GM06990 (cell line): ENCODE data around the gene TBC1D17.
A peak's percentile ranks its signal among the peaks of the same experiment; 100 is the strongest.

Source experiments
- DNase-seq: peaks from one replicate; pipeline ENCODE4 v3.0.0-alpha.2; 2011; ENCODE audit not compliant: insufficient read length; ENCODE audit errors: extremely low read depth
- H3K27me3 ChIP-seq: replicated peaks from 2 replicates; pipeline ENCODE4 v1.6.0; 2011; ENCODE audit warnings: low read length; ENCODE audit not compliant: control insufficient read depth, insufficient read depth
- H3K36me3 ChIP-seq: 2 replicates; pipeline ENCODE4 v1.5.1; 2011; ENCODE audit warnings: low read length; ENCODE audit not compliant: control insufficient read depth, insufficient read depth
- H3K4me3 ChIP-seq: replicated peaks from 2 replicates; pipeline ENCODE4 v1.5.1; 2011; ENCODE audit warnings: low read depth, mild to moderate bottlenecking, control low read depth, low read length
- TF ChIP-seq, protein P1 (sequence below): IDR thresholded peaks from 2 replicates; pipeline ENCODE4 v1.5.1; 2011; ENCODE audit warnings: low read length, control low read depth, mild to moderate bottlenecking, inconsistent platforms; ENCODE audit not compliant: insufficient read depth, poor library complexity, severe bottlenecking

The TBC1D17 gene

GRCh38 chr19:49878744-49879070, 1.2 kb downstream of the TBC1D17 start:
- DNase-seq = no peak
- Histone ChIP-seq H3K4me3 (peak overlapping the region; percentile 98), H3K27me3 (no peaks in the 10 kb centered on the region), H3K36me3 (peaks cover 34% of the 10 kb centered on the region)
- TF ChIP-seq, protein P1, sequence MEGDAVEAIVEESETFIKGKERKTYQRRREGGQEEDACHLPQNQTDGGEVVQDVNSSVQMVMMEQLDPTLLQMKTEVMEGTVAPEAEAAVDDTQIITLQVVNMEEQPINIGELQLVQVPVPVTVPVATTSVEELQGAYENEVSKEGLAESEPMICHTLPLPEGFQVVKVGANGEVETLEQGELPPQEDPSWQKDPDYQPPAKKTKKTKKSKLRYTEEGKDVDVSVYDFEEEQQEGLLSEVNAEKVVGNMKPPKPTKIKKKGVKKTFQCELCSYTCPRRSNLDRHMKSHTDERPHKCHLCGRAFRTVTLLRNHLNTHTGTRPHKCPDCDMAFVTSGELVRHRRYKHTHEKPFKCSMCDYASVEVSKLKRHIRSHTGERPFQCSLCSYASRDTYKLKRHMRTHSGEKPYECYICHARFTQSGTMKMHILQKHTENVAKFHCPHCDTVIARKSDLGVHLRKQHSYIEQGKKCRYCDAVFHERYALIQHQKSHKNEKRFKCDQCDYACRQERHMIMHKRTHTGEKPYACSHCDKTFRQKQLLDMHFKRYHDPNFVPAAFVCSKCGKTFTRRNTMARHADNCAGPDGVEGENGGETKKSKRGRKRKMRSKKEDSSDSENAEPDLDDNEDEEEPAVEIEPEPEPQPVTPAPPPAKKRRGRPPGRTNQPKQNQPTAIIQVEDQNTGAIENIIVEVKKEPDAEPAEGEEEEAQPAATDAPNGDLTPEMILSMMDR = no peak

DNA sequence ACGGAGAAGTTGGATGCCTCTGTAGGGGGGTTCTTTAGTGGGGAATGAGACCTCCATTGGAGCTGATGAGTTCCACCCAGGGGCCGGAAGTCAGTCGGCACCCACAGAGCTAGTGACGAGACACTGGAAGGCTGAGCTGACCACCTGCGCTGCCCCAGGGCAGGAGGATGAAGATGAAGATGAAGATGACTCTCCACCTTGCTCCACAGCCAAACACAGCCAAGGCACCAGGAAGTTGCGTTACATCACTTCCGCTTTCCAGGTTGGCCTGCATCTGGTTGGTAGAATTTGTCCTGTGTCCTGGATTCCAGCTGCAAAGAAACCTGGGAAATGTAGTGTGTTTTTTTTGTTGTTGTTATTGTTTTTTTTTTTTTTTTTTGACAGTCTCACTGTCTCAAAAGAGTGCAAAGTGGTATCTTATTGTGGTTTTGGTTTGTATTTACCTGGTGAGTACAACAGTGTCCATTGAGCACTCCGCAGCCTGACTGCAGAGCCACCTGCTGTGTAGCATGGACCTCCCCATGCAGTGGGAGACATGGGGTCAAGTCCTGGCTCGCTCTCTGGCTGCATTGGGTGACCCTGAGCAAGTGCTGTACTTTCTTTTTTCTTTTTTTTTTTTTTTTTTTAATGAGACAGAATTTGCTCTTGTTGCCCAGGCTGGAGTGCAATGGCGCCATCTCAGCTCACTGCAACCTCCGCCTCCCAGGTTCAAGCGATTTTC, 1.9 kb downstream of the TBC1D17 start:
- DNase-seq = no peak
- H3K36me3 ChIP-seq = peaks cover 36% of the 10 kb centered on the region
- H3K4me3 ChIP-seq = no peak overlapping the region
- TF ChIP-seq, protein P1 = no peak
- no peaks in the 10 kb centered on the region for H3K27me3 ChIP-seq

GRCh38 chr19:49880162-49880869, 2.8 kb downstream of the TBC1D17 start:
- no peak for DNase-seq
- Histone ChIP-seq H3K27me3 (no peaks in the 10 kb centered on the region), H3K4me3 (no peak overlapping the region), H3K36me3 (peaks cover 37% of the 10 kb centered on the region)
- TF ChIP-seq, protein P1 = no peak

DNA sequence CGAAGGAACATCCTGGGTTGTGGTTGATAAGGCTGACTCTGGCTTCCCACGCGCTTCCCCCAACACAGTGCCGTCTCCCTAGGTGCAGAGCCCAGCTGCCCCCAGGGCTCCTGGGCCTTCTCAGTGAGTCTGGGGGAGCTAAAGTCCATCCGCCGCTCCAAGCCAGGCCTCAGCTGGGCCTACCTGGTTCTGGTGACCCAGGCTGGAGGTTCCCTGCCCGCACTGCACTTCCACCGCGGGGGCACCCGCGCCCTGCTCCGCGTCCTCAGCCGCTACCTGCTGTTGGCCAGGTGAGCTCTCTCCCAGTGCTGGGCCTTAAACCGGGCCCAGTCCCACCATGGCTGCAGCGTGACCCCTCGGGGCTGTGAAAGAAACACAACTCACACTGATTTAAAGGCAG, 3.7 kb downstream of the TBC1D17 start:
- peaks cover 37% of the 10 kb centered on the region for H3K36me3 ChIP-seq
- no peaks in the 10 kb centered on the region for H3K27me3 ChIP-seq
- H3K4me3 ChIP-seq = no peak overlapping the region
- no peak for DNase-seq
- TF ChIP-seq, protein P1 = no peak

- H3K36me3 ChIP-seq = peaks cover 37% of the 10 kb centered on the region
Measured at GRCh38 chr19:49881672-49882394, 4.3 kb downstream of the TBC1D17 start.

More at GRCh38 chr19:49881672-49882394, 4.3 kb downstream of the TBC1D17 start:
- DNase-seq = no peak
- TF ChIP-seq, protein P1 = no peak
- H3K4me3 ChIP-seq = no peak overlapping the region
- H3K27me3 ChIP-seq = no peaks in the 10 kb centered on the region
